ENCODE measurements around the gene ALOX5AP.
A peak's percentile ranks its signal among the peaks of the same experiment; 100 is the strongest.

Gene ALOX5AP

GRCh38 chr13:30797847-30798535 is 62.6 kb downstream of the ALOX5AP start:
- no peak for DNase-seq (ENCODE audit: low read depth)

DNA sequence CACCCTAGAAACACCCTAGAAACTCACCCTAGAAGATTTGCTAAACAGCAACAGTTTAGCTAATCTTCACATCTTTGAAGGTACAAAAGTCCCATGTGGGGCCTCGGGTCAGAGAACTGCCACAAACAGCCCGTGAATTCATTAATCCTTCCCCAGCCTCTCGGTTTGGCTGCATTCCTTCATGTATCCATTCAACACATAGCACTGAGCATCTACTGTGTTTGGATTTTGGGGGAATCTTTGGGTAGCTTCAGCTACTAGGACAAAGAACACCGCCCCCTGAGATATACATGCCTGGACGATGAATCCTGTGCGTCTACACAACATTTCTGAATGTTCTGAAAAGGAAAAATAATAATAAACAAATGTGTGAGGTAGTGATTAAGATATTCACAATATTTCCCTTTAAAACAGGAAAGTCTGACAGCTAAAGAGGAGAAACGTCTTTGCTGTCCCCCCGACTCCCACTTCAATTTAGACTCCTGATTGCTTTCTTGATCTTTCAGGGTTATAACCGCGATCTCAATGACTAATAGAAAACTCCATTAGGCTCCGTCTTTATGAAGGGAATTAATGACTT is 63.5 kb downstream of the ALOX5AP start:
- no peak for DNase-seq (ENCODE audit: low read depth)

- DNase-seq (ENCODE audit: low read depth), result no peak
Observed at GRCh38 chr13:30799356-30799824, 64.0 kb downstream of the ALOX5AP start.

DNA sequence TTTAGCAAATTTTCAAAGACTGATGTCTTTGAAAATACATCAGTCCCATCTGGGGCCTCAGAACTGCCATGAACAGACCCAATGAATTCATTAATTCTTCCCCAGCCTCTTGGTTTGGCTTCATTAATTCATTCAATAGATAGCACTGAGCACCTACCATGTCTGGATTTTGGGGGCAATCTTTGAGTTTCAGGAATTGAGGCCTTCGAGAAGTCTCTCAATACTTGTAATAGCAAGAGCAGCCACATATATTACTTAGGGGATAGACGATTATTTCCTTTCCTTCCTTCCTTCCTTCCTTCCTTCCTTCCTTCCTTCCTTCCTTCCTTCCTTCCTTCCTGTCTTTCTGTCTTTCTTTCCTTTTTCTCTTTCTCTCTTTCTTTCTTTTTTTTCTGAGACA is 64.8 kb downstream of the ALOX5AP start:
- DNase-seq (ENCODE audit: low read depth), result no peak

- no peak for DNase-seq (ENCODE audit: low read depth)
Observed at GRCh38 chr13:30802501-30802900, 67.2 kb downstream of the ALOX5AP start.

DNA sequence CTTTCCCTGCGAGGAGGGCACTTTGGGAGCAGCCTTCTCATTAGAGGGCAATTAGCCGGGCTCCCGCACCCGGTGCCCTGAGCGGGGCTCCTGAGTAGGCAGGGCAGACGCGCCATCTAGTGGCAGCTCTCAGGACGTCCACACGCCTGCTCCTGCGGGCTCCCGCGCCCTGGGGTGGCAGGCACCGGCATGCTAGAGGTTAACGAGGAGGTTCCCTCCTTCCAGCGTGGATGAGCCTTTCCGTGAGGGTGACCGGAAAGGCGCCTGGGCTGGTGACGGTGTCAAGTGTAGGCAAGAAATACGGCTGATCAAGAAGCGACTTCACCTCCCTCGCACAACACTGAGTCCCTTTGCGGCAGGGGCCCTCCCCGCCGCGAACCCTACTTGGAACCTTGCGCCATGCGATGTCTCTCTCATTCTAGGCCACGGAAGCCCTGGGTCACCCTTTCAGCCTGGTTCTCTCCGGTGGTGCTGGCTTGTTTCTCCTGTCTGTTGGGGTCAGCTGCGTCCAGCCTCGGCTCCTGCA is 67.7 kb downstream of the ALOX5AP start:
- DNase-seq (ENCODE audit: low read depth), result peak; percentile 34

GRCh38 chr13:30803749-30804148 is 68.4 kb downstream of the ALOX5AP start:
- no peak for DNase-seq (ENCODE audit: low read depth)

- DNase-seq (ENCODE audit: low read depth), result no peak
Observed at GRCh38 chr13:30804474-30804873, 69.1 kb downstream of the ALOX5AP start.

DNA sequence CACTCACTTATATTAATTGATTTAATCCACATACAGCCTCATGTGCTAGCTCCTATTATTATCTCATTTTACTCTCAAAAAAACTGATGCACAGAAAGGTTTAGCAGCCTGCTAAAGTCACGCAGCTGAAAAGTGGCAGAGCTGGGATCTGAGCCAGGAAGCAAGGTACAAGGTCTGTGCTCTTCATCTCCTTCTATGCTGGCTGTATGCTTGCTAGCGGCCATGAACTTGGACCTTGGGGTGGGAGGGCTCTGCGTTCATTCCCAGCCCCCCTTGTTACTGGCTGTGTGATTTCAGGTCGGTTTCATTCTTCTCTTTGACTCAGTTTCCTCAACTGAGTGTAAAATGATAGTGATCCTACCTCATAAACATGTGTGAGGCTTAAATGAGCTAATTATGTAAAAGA is 69.8 kb downstream of the ALOX5AP start:
- DNase-seq (ENCODE audit: low read depth), result no peak

GRCh38 chr13:30805603-30806011 is 70.3 kb downstream of the ALOX5AP start:
- DNase-seq (ENCODE audit: low read depth), result no peak

GRCh38 chr13:30806784-30807183 is 71.4 kb downstream of the ALOX5AP start:
- DNase-seq (ENCODE audit: low read depth), result no peak

DNA sequence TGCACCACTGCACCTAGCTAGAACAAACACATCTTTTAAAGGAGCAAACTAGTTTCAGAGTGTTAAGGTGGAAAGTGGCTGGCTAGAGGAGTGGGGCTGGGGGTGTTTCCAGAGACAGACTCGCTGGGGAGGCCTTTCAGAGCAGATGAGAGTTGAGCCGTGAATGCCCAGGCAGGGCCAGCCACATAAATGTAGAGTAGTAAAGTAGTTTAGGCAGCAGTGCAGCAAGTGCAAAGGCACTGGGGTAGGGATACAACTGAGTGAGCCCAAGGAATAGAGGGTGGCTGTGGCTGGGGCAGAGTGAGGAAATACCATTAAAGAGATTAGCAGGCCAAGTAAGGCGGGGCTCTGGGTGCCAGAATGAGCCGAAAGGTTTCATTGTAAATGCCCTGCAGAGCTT is 72.0 kb downstream of the ALOX5AP start:
- no peak for DNase-seq (ENCODE audit: low read depth)

DNA sequence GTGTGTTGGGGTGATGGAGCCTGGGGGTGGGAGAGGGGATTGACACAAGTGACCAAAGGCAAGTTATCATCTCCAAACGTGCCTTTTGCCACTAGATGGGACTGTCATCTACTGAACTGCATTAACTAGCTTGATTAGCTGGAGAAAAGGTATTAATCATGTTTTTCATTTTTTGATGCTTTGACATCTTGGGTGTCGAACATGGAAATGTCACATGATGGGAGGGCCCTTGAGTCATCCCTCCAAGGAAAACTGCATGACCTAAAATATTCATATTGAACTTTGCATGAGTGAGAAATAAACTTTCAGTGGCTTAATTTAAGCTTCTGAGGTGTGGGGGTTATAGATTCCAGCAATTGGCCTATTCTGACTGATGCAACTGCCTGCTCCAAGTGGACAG is 73.3 kb downstream of the ALOX5AP start:
- DNase-seq (ENCODE audit: low read depth), result no peak

- DNase-seq (ENCODE audit: low read depth), result no peak
Observed at GRCh38 chr13:30809787-30810186, 74.4 kb downstream of the ALOX5AP start.

GRCh38 chr13:30810261-30810701 is 74.9 kb downstream of the ALOX5AP start:
- DNase-seq (ENCODE audit: low read depth), result no peak

- no peak for DNase-seq (ENCODE audit: low read depth)
Observed at GRCh38 chr13:30810801-30811200, 75.5 kb downstream of the ALOX5AP start.

All from CMK (cell line).